ENCODE data around the gene ACER1.

ACER1 gene, protein sequence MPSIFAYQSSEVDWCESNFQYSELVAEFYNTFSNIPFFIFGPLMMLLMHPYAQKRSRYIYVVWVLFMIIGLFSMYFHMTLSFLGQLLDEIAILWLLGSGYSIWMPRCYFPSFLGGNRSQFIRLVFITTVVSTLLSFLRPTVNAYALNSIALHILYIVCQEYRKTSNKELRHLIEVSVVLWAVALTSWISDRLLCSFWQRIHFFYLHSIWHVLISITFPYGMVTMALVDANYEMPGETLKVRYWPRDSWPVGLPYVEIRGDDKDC

DNA sequence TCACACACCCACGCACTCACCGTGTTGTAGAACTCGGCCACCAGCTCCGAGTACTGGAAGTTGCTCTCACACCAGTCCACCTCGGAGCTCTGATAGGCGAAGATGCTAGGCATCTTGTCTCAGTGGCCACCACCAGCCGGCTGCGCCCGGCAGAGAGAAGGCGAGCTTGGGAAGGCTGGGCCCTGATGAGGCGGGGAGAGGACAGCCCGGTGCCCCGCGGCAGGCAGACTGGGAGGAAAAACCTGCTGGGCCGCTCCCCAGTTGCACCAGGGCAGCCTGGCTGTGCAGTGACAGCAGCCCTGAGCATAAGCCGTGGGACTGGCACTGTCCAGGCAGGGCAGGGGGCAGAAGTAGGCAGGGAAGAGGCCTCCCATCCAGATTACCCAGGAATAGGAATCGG is at the start of gene ACER1:
ACER1 (minus strand) TSS at position 174 of the 400 bp plus-strand sequence; CDS start at position 113, 61 bp downstream.
- Histone ChIP-seq H3K27me3 (no peaks in the 10 kb centered on the region), H3K4me2 (no peak within 1 kb of the TSS)
- TF ChIP-seq Cebpa-rat (IDR thresholded peaks at IDR 0.05): no peak

GRCh38 chr19:6383188-6383587 is 49.8 kb upstream of the ACER1 start:
- H3K4me1 ChIP-seq: no peaks in the 10 kb centered on the region
- peaks cover 0 to 21% (median 0%) of the 10 kb centered on the region in 11 experiments; a peak in 8 of 22 replicates for H3K9me3 ChIP-seq (replicated peaks in 1 of 11)
- H4K20me1 ChIP-seq: peaks cover 0 to 99% (median 16%) of the 10 kb centered on the region in 11 experiments; a peak in 16 of 22 replicates
- no peaks in the 10 kb centered on the region for H3K27me3 ChIP-seq
- H3K27ac ChIP-seq: no peak overlapping the region
- H3K4me3 ChIP-seq: no peak overlapping the region
- H3K9ac ChIP-seq: no peak overlapping the region
- H3K4me2 ChIP-seq: no peak overlapping the region
- TF ChIP-seq Cebpa-rat (IDR thresholded peaks at IDR 0.05): no peak
- peaks cover 99 to 100% (median 100%) of the 10 kb centered on the region in 11 experiments for H3K36me3 ChIP-seq

More for the DNA sequence above, at the start of gene ACER1:
- H4K20me1 ChIP-seq: no peaks in the 10 kb centered on the region
- H3K36me3 ChIP-seq: no peaks in the 10 kb centered on the region
- no peak within 1 kb of the TSS for H3K27ac ChIP-seq
- no peak within 1 kb of the TSS for H3K4me3 ChIP-seq
- no peak within 1 kb of the TSS; a peak in 1 of 22 replicates for H3K9ac ChIP-seq
- H3K4me1 ChIP-seq: no peaks in the 10 kb centered on the region
- no peaks in the 10 kb centered on the region for H3K9me3 ChIP-seq (replicated peaks in 1 of 11)

GRCh38 chr19:6381030-6381750 is 47.8 kb upstream of the ACER1 start:
- Histone ChIP-seq H4K20me1 (peaks cover 0 to 96% (median 12%) of the 10 kb centered on the region in 11 experiments; a peak in 11 of 22 replicates), H3K9ac (no peak overlapping the region), H3K36me3 (peaks cover 82 to 100% (median 90%) of the 10 kb centered on the region in 11 experiments), H3K27ac (no peak overlapping the region), H3K9me3 (replicated peaks in 1 of 11) (peaks cover 0 to 21% (median 0%) of the 10 kb centered on the region in 11 experiments; a peak in 8 of 22 replicates), H3K4me1 (no peaks in the 10 kb centered on the region), H3K27me3 (no peaks in the 10 kb centered on the region), H3K4me3 (no peak overlapping the region), H3K4me2 (no peak overlapping the region)
- TF ChIP-seq Cebpa-rat (IDR thresholded peaks at IDR 0.05): no peak

- no peaks in the 10 kb centered on the region; a peak in 1 of 20 replicates for H3K4me1 ChIP-seq
- H3K9me3 ChIP-seq (replicated peaks in 1 of 11): peaks cover 0 to 21% (median 0%) of the 10 kb centered on the region in 11 experiments; a peak in 8 of 22 replicates
- H3K4me3 ChIP-seq: no peak overlapping the region
- no peak overlapping the region for H3K27ac ChIP-seq
- peaks cover 0 to 96% (median 8%) of the 10 kb centered on the region in 11 experiments; a peak in 10 of 22 replicates for H4K20me1 ChIP-seq
- no peak overlapping the region for H3K9ac ChIP-seq
- no peak overlapping the region for H3K4me2 ChIP-seq
- TF ChIP-seq Cebpa-rat (IDR thresholded peaks at IDR 0.05): no peak
- peaks cover 70 to 100% (median 86%) of the 10 kb centered on the region in 11 experiments for H3K36me3 ChIP-seq
- no peaks in the 10 kb centered on the region for H3K27me3 ChIP-seq
Observed at GRCh38 chr19:6379744-6380143, 46.3 kb upstream of the ACER1 start.

DNA sequence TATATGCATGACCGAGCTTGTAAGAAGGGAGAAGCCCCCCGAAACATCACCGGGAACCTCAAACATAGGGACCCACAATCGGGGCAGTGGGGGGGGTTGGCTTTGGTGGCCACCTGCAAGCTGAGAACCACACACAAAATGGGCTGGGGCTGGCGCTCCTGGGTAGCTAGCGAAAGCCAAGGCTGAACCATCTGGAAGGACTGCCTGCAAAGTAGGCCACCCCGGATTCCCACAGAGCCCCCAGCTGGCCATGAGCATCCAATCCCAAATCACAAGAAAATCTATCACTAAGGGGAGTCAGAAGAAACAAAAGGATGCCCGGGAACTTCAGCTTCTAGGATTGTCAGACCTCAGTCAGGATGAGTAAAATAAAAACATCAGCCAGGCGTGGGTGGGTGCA is 45.1 kb upstream of the ACER1 start:
- TF ChIP-seq Cebpa-rat (IDR thresholded peaks at IDR 0.05): no peak
- Histone ChIP-seq H3K9ac (no peak overlapping the region), H3K4me3 (no peak overlapping the region), H3K4me2 (no peak overlapping the region), H3K4me1 (peaks cover 7 to 11% (median 8%) of the 10 kb centered on the region in 10 experiments; a peak in 19 of 20 replicates), H3K36me3 (peaks cover 59 to 94% (median 78%) of the 10 kb centered on the region in 11 experiments), H4K20me1 (peaks cover 0 to 94% (median 13%) of the 10 kb centered on the region in 11 experiments; a peak in 10 of 22 replicates), H3K27ac (no peak overlapping the region), H3K9me3 (replicated peaks in 1 of 11) (peaks cover 0 to 21% (median 0%) of the 10 kb centered on the region in 11 experiments; a peak in 8 of 22 replicates), H3K27me3 (no peaks in the 10 kb centered on the region)

DNA sequence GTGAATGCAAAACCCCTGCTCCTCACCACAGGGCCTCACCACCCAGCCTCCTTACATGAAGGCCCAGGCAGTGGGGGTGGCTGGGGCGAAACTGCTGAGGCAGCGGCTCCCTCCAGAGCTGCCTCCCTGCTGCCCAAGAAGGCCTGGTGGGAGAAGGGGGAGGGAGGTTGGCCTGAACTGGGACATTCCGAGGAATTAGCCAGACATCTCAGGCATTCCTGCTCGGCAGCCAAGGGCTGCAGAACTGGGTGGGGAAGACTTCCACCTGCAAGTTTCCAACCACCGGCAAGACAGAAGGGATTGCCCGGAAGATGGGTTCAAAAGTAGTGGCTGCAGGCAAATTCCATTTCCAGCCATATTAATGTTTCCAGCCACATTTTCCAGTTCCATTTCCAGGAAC is 44.6 kb upstream of the ACER1 start:
- H3K27me3 ChIP-seq: no peaks in the 10 kb centered on the region
- no peak for TF ChIP-seq Cebpa-rat (IDR thresholded peaks at IDR 0.05)
- no peak overlapping the region for H3K4me3 ChIP-seq
- H3K36me3 ChIP-seq: peaks cover 55 to 90% (median 73%) of the 10 kb centered on the region in 11 experiments
- peaks cover 0 to 90% (median 12%) of the 10 kb centered on the region in 11 experiments; a peak in 10 of 22 replicates for H4K20me1 ChIP-seq
- peaks cover 7 to 11% (median 8%) of the 10 kb centered on the region in 10 experiments; a peak in 19 of 20 replicates for H3K4me1 ChIP-seq
- peaks cover 0 to 21% (median 0%) of the 10 kb centered on the region in 11 experiments; a peak in 8 of 22 replicates for H3K9me3 ChIP-seq (replicated peaks in 1 of 11)
- H3K27ac ChIP-seq: no peak overlapping the region
- H3K4me2 ChIP-seq: no peak overlapping the region
- H3K9ac ChIP-seq: no peak overlapping the region

DNA sequence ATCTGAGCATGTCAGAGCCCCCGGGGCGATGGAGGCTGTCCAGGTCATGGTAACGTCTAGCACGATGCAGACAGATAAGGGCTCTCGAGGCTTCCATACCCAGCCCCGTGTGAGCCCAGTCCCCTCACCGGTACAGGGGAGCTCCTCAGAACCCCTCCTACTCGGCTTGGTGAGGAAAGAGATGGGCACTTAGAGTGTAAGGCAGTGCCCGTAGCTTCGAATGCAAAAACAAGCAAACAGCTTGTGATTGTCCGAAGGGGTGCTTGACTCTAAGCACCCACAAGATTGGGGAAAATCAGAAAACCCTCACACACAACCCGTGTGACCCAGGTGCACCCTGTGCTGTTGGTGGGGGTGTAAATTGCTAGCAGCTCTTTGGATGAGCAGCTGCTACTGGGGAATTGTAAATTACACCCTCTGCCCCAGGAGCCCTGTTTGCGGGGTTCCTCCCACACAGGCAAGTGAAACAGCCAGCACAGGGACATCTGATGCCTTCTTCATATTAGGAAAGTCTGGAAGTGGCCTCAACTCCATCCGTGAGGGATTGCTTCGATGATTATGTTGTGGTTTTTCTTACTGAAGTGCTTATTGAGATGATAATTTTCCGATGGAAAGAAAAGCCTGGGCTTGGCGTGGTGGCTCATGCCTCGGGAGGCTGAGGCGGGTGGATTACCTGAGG is 43.2 kb upstream of the ACER1 start:
- H3K36me3 ChIP-seq: peaks cover 41 to 76% (median 59%) of the 10 kb centered on the region in 11 experiments
- peaks cover 8 to 16% (median 14%) of the 10 kb centered on the region in 10 experiments; a peak in 19 of 20 replicates for H3K4me1 ChIP-seq
- no peaks in the 10 kb centered on the region for H3K27me3 ChIP-seq
- peak overlapping the region in 3 of 11 experiments; percentile 16 to 40 (median 24); a peak in 3 of 22 replicates for H3K9ac ChIP-seq
- no peak overlapping the region for H3K4me3 ChIP-seq
- H3K27ac ChIP-seq: peak overlapping the region in 1 of 11 experiments; percentile 3; a peak in 1 of 22 replicates
- H3K9me3 ChIP-seq (replicated peaks in 1 of 11): peaks cover 0 to 20% (median 0%) of the 10 kb centered on the region in 11 experiments; a peak in 8 of 22 replicates
- TF ChIP-seq Cebpa-rat (IDR thresholded peaks at IDR 0.05): no peak
- H4K20me1 ChIP-seq: peaks cover 0 to 77% (median 12%) of the 10 kb centered on the region in 11 experiments; a peak in 10 of 22 replicates
- no peak overlapping the region for H3K4me2 ChIP-seq

GRCh38 chr19:6375411-6376010 is 42.1 kb upstream of the ACER1 start, which contains the start of gene PSPN:
Gene PSPN (minus strand): TSS chr19:6375933. CDS start chr19:6375849, 84 bp downstream.
- Histone ChIP-seq H3K9ac (peak within 1 kb of the TSS in 4 of 11 experiments; percentile 16 to 62 (median 32); a peak in 4 of 22 replicates), H3K4me1 (peaks cover 8 to 16% (median 14%) of the 10 kb centered on the region in 10 experiments; a peak in 19 of 20 replicates)

More at GRCh38 chr19:6375411-6376010, 42.1 kb upstream of the ACER1 start, which contains the start of gene PSPN:
- peak within 1 kb of the TSS in 1 of 11 experiments; percentile 3; a peak in 1 of 22 replicates for H3K27ac ChIP-seq
- no peaks in the 10 kb centered on the region for H3K27me3 ChIP-seq
- no peak for TF ChIP-seq Cebpa-rat (IDR thresholded peaks at IDR 0.05)
- peaks cover 0 to 9% (median 0%) of the 10 kb centered on the region in 11 experiments; a peak in 7 of 22 replicates for H3K9me3 ChIP-seq (replicated peaks in 1 of 11)
- no peak within 1 kb of the TSS for H3K4me3 ChIP-seq
- H4K20me1 ChIP-seq: peaks cover 0 to 66% (median 9%) of the 10 kb centered on the region in 11 experiments; a peak in 10 of 22 replicates
- no peak within 1 kb of the TSS for H3K4me2 ChIP-seq
- H3K36me3 ChIP-seq: peaks cover 29 to 64% (median 48%) of the 10 kb centered on the region in 11 experiments
